Activated naive CD8-positive, alpha-beta T cell treated with anti-CD3 and anti-CD28 coated beads, Interleukin-2, amount 50 U/mL, for 24 hours (primary cell): Measurements from ENCODE around the gene RAB40B.

Experiments
- ATAC-seq: fragments of 150-1000 bp; cut with Tn5 transposase; one replicate; pipeline ENCODE4 v1.10.0; 2021
- DNase-seq: peaks from one replicate; pipeline ENCODE4 v3.0.0; 2021
- H3K27ac Mint-ChIP-seq: one replicate; pipeline ENCODE4 v1.8.0; 2021; ENCODE audit warnings: mild to moderate bottlenecking, mixed read lengths
- H3K27me3 Mint-ChIP-seq: one replicate; pipeline ENCODE4 v1.8.0; 2021; ENCODE audit warnings: mixed read lengths
- H3K36me3 Mint-ChIP-seq: one replicate; pipeline ENCODE4 v1.8.0; 2021; ENCODE audit warnings: low read depth, mixed read lengths
- H3K4me1 Mint-ChIP-seq: one replicate; pipeline ENCODE4 v1.8.0; 2021; ENCODE audit warnings: mixed read lengths
- H3K4me3 Mint-ChIP-seq: one replicate; pipeline ENCODE4 v1.8.0; 2021; ENCODE audit warnings: mild to moderate bottlenecking, moderate library complexity, mixed read lengths
- H3K9me3 Mint-ChIP-seq: one replicate; pipeline ENCODE4 v1.8.0; 2021; ENCODE audit warnings: mixed read lengths

RAB40B gene

DNA sequence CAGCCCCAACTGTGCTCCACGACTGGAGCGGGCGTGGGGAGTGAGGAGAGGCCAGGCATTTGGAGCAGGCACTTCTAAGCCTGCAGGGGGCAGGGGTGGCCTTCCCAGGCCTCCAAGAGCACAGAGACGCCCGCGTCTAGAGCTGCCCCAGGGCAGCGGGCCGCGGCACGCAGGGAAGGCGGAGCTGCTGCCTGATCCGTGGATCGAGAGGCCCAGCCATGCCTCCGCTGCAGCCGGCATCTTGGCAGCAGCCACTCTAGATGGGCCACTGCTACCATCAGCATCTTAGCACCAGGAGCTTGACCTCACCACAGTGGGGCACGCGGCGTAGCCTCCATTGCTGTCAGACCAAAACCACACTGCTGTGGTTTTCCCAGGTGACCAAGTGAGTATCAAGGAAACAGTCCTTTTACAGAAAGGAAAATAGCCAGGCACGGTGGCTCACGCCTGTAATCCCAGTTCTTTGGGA lies 29.8 kb downstream of the RAB40B start:
- no peaks in the 10 kb centered on the region for H3K27me3 Mint-ChIP-seq
- ATAC-seq, result peak; percentile 92
- no peaks in the 10 kb centered on the region for H3K9me3 Mint-ChIP-seq
- peak overlapping the region; percentile 26 for H3K4me3 Mint-ChIP-seq
- H3K4me1 Mint-ChIP-seq, result peaks cover 4% of the 10 kb centered on the region
- no peaks in the 10 kb centered on the region for H3K36me3 Mint-ChIP-seq
- no peak overlapping the region for H3K27ac Mint-ChIP-seq
- peak; percentile 39 for DNase-seq

DNA sequence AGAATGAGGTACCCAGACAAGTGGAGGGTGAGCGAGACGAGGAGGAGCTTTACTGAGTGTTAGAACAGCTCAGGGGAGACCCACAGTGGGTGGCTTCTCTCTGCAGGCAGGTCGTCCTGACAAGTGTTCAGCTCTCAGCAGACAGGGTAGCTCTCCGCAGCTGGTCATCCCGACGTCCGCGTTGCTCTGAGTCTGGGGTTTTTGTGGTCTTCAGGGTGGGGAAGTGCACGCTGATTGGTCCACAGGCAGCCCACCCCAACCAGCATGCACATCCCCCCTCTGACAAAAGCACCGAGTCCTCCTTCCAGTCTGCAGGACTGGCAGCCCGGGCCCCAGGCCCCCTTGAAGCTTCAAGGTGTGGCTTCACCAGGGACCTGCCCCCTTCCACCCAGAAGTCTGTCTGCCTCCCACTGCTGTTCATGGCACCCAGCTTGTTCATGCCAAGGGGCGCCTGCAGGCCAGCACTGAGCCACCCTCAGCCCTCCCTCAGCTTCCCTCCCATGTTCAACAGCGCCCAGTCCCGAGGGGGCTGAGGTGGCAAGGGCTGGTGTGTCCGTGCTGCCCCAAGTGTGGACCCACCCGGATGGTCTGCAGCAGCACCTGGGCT lies 30.4 kb downstream of the RAB40B start:
- peaks cover 4% of the 10 kb centered on the region for H3K4me1 Mint-ChIP-seq
- DNase-seq, result no peak
- H3K9me3 Mint-ChIP-seq, result no peaks in the 10 kb centered on the region
- ATAC-seq, result no peak
- no peak overlapping the region for H3K27ac Mint-ChIP-seq
- no peak overlapping the region for H3K4me3 Mint-ChIP-seq
- H3K36me3 Mint-ChIP-seq, result no peaks in the 10 kb centered on the region
- no peaks in the 10 kb centered on the region for H3K27me3 Mint-ChIP-seq

DNA sequence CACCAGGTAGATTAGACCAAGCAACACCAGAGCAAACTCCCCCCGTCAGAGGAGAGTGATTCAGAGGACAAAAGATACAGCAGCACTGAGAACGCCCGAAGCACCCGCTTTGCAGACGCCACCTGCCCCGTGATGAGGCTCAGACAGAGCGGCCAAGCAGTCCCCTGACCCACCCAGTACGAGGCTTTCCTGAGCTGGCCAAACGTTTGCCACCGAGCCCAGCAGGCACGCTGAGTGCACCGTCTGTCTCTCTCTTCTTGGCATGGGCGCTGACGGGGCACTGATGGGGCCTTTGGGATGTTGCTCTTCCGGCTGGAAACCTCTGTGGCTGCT lies 30.9 kb downstream of the RAB40B start:
- ATAC-seq, result no peak
- no peaks in the 10 kb centered on the region for H3K9me3 Mint-ChIP-seq
- H3K4me3 Mint-ChIP-seq, result no peak overlapping the region
- H3K27me3 Mint-ChIP-seq, result no peaks in the 10 kb centered on the region
- H3K27ac Mint-ChIP-seq, result no peak overlapping the region
- H3K36me3 Mint-ChIP-seq, result no peaks in the 10 kb centered on the region
- peaks cover 4% of the 10 kb centered on the region for H3K4me1 Mint-ChIP-seq
- DNase-seq, result no peak

DNA sequence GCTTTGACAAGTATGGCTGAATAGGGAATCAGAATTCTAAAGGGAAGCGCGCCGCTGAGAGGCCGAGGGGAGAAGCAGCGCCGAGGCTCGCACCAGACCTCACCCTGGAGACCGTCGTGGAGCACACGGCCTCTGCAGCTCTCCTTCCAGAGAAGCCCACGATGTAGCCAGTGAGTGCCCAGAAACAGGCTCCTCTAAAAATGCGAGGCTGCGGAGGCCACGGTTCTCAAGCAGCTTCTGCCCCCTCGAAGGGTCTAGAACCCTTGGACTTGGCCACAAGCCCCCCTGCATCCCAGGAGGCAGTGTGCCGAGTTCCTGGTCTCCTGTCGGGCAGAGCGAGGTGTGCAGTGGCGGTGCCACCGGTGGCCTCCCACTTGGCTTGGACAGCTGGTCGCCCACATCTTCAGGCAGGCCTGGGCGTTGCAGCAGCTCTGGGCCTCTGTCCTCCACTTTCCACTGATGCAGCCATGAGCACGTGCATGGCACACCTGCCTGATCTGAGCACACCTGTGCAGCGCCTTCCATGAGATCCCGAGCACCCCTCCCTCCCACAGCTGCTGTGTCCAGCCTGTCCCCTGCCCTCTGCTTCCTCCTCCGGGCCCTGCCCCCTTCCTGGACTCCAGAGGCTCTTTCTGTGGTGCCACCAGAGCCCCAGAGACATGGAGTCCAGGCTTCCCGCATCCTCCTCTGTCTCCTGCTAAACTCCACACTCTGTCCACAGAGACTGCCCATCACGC lies 31.4 kb downstream of the RAB40B start:
- no peak overlapping the region for H3K4me3 Mint-ChIP-seq

DNA sequence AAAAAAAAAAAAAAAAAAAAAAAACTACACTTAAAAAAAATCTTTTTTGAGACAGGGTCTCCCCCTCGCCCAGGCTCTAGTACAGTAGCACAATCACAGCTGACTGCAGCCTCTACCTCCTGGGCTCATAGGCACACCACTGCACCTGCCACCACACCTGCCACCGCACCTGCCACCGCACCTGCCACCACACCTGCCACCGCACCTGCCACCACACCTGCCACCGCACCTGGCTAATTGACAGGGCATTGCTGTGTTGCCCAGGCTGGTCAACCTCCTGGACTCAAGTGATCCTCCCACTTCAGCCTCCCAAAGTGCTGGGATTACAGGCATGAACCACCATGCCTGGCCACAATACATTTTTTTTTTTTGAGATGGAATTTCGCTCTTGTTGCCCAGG lies 32.6 kb downstream of the RAB40B start:
- DNase-seq, result no peak
- H3K9me3 Mint-ChIP-seq, result no peaks in the 10 kb centered on the region
- H3K4me3 Mint-ChIP-seq, result no peak overlapping the region
- no peaks in the 10 kb centered on the region for H3K36me3 Mint-ChIP-seq
- no peak for ATAC-seq
- no peak overlapping the region for H3K27ac Mint-ChIP-seq
- no peaks in the 10 kb centered on the region for H3K27me3 Mint-ChIP-seq
- H3K4me1 Mint-ChIP-seq, result peaks cover 4% of the 10 kb centered on the region

More for the DNA sequence above, 31.4 kb downstream of the RAB40B start:
- ATAC-seq (no peak), DNase-seq (no peak)
- H3K4me1 Mint-ChIP-seq, result peaks cover 4% of the 10 kb centered on the region
- H3K36me3 Mint-ChIP-seq, result no peaks in the 10 kb centered on the region
- no peaks in the 10 kb centered on the region for H3K27me3 Mint-ChIP-seq
- no peak overlapping the region for H3K27ac Mint-ChIP-seq
- no peaks in the 10 kb centered on the region for H3K9me3 Mint-ChIP-seq

DNA sequence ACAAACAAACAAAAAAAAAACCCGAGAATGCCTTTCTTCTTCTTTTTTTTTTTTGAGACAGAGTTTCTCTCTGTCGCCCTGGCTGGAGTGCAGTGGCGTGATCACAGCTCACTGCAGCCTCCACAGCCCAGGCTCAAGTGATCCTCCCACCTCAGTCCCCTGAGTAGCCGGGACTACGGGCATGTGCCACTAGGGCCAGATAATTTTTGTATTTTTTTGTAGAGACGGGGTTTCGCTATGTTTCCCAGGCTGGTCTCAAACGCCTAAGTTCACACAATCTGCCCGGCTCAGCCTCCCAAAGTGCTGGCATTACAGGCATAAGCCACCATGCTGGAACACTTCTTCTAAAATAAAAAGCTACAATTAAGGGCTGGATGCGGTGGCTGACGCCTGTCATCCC lies 33.3 kb downstream of the RAB40B start:
- ATAC-seq (no peak), DNase-seq (no peak)
- Mint-ChIP-seq H3K27me3 (no peaks in the 10 kb centered on the region), H3K36me3 (no peaks in the 10 kb centered on the region), H3K4me3 (no peak overlapping the region), H3K4me1 (peaks cover 4% of the 10 kb centered on the region), H3K9me3 (no peaks in the 10 kb centered on the region), H3K27ac (no peak overlapping the region)

DNA sequence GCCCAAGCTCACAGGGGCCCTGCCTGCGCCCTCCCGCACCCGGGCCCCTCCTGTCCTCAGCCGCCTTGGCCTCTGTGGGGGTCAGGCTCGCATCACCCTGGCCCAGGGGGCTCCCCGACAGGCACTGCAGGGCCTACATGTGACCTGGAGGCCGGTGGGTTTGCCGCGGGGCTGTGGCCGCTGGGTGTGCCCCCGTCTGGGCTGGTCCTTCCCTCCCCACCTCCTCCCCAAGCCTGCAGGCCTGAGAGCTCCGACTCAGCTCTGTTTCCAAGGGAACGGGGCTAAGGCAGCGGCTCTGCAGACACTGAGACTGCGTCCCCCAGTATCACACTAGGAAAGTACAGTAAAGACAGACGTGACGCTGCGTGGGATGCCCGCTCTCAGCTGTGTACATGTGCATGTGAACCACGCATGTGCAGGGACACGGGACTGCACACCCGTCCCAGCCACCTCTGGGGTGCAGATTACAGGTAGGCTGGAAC lies 33.8 kb downstream of the RAB40B start:
- H3K36me3 Mint-ChIP-seq, result no peaks in the 10 kb centered on the region

DNA sequence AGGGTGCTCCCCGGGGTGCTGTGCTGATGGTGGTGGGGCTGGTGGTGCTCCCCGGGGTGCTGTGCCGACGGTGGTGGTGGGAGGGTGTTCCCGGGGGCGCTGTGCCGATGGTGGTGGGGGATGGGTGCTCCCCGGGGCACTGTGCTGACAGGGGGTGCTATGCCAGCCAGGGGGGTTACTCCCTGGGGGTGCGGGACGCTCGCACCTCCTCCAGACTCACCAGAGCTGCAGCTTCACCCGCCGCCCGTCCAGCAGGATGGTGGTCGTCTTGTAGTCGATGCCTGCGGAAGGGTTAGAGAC lies 34.3 kb downstream of the RAB40B start:
- no peaks in the 10 kb centered on the region for H3K36me3 Mint-ChIP-seq
- no peaks in the 10 kb centered on the region for H3K27me3 Mint-ChIP-seq
- H3K27ac Mint-ChIP-seq, result no peak overlapping the region
- ATAC-seq, result no peak
- no peaks in the 10 kb centered on the region for H3K9me3 Mint-ChIP-seq
- no peak for DNase-seq
- peaks cover 4% of the 10 kb centered on the region for H3K4me1 Mint-ChIP-seq
- no peak overlapping the region for H3K4me3 Mint-ChIP-seq

More for the DNA sequence above, 33.8 kb downstream of the RAB40B start:
- H3K27ac Mint-ChIP-seq, result no peak overlapping the region
- ATAC-seq (no peak), DNase-seq (no peak)
- no peaks in the 10 kb centered on the region for H3K27me3 Mint-ChIP-seq
- no peak overlapping the region for H3K4me3 Mint-ChIP-seq
- H3K4me1 Mint-ChIP-seq, result peaks cover 4% of the 10 kb centered on the region
- H3K9me3 Mint-ChIP-seq, result no peaks in the 10 kb centered on the region

DNA sequence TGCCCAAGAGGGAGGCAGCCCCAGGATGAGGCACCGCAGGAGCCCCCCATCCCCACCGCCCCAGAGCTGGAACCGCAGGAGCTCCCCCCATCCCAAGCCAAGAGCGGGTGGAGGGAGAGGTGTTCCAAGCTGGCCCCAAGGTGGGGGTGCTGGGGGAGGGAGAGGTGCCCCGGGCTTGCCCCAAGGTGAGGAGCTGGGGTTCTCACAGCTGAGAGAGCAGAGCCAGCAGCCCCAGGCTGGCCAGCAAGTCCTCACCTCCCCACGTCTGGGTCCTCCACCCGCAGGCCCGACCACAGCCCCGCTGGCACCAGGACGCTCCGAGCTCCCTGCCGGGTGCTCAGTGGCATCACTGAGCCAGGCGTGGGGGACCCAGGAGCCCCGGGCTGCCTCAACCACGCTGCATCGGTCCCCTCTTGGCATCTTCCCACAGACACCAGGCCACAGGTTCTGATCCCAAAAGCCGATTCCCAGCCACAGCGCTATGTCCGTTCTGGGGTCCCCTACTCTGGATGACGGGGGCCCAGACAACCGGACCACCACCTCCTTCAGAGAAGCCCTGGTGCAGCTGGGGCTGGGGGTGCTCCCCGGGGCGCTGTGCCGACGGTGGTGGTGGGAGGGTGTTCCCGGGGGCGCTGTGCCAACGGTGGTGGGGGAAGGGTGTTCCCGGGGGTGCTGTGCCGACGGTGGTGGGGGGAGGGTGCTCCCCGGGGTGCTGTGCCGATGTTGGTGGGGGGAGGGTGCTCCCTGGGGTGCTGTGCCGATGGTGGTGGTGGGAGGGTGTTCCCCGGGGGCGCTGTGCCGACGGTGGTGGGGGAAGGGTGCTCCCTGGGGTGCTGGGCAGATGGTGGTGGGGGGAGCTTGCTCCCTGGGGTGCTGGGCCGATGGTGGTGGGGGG lies 34.9 kb downstream of the RAB40B start:
- ATAC-seq (no peak), DNase-seq (no peak)
- no peaks in the 10 kb centered on the region for H3K36me3 Mint-ChIP-seq
- no peaks in the 10 kb centered on the region for H3K9me3 Mint-ChIP-seq
- no peaks in the 10 kb centered on the region for H3K27me3 Mint-ChIP-seq
- no peak overlapping the region for H3K4me3 Mint-ChIP-seq
- H3K4me1 Mint-ChIP-seq, result peaks cover under 1% of the 10 kb centered on the region
- H3K27ac Mint-ChIP-seq, result no peak overlapping the region

DNA sequence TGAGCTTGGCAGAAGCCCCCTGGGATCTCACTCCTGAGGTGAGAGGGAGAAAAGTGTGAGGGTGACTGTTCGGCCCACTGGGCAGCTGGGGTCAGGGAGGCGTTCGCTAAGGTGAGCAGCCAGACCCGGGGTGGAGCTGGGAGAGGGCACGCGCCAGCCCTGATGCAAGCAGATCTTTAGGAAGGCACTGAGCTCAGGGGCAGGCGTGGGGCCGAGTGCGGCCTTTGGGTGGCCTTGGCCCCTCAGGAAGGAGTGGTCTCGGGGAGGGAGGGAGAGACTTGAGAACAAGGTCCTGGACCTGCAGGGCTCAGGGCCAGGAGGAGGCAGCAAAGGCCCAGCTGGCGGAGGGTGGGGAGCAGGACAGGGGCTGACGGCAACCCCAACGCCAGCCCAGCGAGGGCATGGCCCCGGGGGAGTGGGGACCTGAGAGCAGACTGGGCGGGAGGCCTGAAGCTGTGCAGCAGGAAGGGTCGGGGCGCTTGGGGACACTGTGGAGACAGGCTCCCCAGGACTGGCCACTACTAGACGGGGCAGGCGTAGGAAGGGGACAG lies 35.7 kb downstream of the RAB40B start:
- Mint-ChIP-seq H3K27me3 (no peaks in the 10 kb centered on the region), H3K9me3 (no peaks in the 10 kb centered on the region), H3K4me3 (no peak overlapping the region), H3K4me1 (no peaks in the 10 kb centered on the region), H3K27ac (no peak overlapping the region), H3K36me3 (no peaks in the 10 kb centered on the region)
- DNase-seq, result no peak
- ATAC-seq, result peak; percentile 25

DNA sequence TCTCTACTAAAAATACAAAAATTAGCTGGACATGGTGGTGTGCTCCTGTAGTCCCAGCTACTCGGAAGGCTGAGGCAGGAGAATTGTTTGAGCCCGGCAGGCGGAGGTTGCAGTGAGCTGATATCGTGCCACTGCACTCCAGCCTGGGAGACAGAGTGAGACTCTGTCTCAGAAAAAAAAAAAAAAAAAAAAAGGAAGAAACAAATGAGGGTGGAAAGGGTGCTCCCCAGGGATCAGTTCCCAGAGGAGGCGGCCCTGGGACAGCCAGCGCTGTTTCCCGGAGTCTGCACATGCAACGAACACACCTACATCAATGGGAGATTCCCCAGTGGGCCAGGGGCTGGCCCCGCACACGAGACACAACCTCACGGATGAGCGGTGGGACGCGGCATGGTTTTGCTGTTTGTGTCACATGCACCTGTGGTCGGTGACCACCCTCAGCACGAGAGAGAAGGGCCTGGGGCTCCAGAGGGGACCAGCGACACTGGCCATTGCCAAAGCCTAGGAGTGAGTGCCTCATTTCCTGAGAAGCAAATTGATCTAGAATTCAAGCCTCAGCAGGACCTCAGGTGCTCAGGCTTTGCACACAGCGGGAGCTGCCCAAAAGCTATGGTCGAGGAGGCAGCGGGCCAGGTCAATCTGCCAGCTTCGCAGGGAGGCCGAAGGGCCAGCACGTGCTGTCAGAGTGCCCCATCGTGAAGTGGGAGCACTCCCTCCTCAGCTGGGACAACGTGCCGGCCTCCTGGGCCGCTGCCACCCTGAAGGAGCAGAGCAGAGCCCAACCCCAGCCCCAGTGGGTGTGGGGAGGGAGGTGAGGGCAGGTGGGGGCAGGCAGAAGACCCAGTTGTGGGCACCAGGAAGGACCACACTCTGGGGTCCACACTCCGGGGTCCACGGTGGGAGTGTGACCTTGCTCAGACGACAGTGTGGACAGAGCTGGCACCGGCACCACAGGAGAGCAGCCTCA lies 36.5 kb downstream of the RAB40B start:
- H3K36me3 Mint-ChIP-seq, result no peaks in the 10 kb centered on the region
- ATAC-seq (no peak), DNase-seq (no peak)
- no peak overlapping the region for H3K4me3 Mint-ChIP-seq
- no peaks in the 10 kb centered on the region for H3K4me1 Mint-ChIP-seq
- no peaks in the 10 kb centered on the region for H3K27me3 Mint-ChIP-seq
- H3K27ac Mint-ChIP-seq, result no peak overlapping the region
- H3K9me3 Mint-ChIP-seq, result no peaks in the 10 kb centered on the region

DNA sequence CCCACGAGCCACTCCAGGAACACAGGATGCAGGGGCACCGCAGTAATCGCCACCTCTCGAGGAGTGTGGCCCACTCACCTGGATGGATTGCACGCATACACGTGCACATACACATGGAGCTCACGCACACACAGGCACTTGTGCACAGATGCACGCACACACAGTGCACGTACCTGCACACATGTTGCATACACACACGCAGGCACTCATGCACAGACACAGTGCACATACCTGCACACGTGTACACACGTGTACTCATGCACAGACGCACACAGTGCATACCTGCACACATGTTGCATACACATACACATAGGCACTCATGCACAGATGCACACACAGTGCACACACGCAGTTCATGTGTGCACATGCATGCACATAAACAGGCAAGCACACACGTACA lies 38.6 kb downstream of the RAB40B start:
- H3K36me3 Mint-ChIP-seq, result no peaks in the 10 kb centered on the region
- H3K9me3 Mint-ChIP-seq, result no peaks in the 10 kb centered on the region
- no peak overlapping the region for H3K27ac Mint-ChIP-seq
- no peak for DNase-seq
- no peak for ATAC-seq
- no peaks in the 10 kb centered on the region for H3K27me3 Mint-ChIP-seq
- H3K4me1 Mint-ChIP-seq, result no peaks in the 10 kb centered on the region
- no peak overlapping the region for H3K4me3 Mint-ChIP-seq

DNA sequence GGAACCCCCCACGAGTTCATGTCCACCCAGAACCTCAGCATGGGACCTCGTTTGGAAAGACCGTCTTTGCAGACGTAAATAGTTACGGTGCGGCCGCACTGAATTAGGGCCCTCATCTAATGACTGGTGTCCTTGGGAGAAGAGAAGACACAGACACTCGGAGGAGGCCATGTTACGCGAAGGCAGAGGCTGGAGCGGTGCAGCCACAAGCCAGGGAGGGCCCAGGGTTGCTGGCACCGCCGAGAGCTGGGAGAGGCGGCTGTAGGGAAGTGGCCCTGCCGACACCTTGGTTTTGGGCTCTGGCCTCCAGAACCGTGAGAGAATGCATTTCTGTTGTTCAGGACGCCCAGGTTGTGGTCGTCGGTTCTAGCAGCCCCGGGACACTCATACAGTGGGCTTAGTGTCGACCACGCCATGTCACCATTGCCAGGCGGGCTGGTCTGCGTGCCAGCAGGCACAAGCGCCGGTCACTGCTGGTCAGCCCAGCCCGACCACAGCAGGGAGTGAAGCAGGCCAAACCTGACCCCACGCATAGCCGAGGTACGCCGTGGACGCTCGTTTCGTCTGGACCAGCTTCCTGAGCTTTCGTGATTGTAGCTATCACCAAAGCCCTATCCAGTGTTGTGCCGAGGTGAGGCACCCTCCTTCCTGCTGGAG lies 39.6 kb downstream of the RAB40B start:
- Mint-ChIP-seq H3K27me3 (no peaks in the 10 kb centered on the region), H3K4me3 (no peak overlapping the region), H3K27ac (no peak overlapping the region), H3K9me3 (no peaks in the 10 kb centered on the region), H3K4me1 (no peaks in the 10 kb centered on the region), H3K36me3 (no peaks in the 10 kb centered on the region)
- ATAC-seq (no peak), DNase-seq (no peak)
